HCT116 (cell line): ENCODE measurements around the gene SPOCD1. TPM values are rescaled to one million over a fixed set of nuclear protein-coding genes. Genes with fewer than 3 reads are reported as not detected.

ENCODE experiments used
- ATAC-seq: fragments of 200-7000 bp; cut with Tn5 transposase; 2 replicates; pipeline ENCODE4 v1.9.1; 2020; ENCODE audit warnings: mild to moderate bottlenecking, moderate library complexity
- BruUV-seq: library from RNA; stranded (reverse); fragments of 400-500 nt; replicated peaks from 2 replicates; lab custom pipeline; 2021; lab: Mats Ljungman, UMichigan
- CTCF ChIA-PET: fragments of 300-600 bp; sonication (Branson Sonifier 250); formaldehyde crosslinking; loops from one replicate; lab custom pipeline; 2021; ENCODE audit warnings: antibody characterized with exemption; lab: Charles Lee
- POLR2A ChIA-PET: fragments of 300-600, 350-600 bp; sonication (Branson Sonifier 250); formaldehyde crosslinking; loops from one replicate; lab custom pipeline; 2021; ENCODE audit warnings: antibody characterized with exemption; lab: Charles Lee
- RAD21 ChIA-PET, 2 experiments: fragments of 300-600 bp; sonication (Branson Sonifier 250); formaldehyde crosslinking; loops; one replicate each; lab custom pipeline; 2023; ENCODE audit warnings: low total read pairs in 2 of 2; ENCODE audit not compliant: uncharacterized antibody in 2 of 2, unreplicated experiment in 2 of 2, low non-redundant PET in 1 of 2; lab: Charles Lee
- DNase-seq: peaks from one replicate; pipeline ENCODE4 v3.0.0-alpha.2; 2010; ENCODE audit warnings: low read depth, low spot score
- H2AFZ ChIP-seq: fragments of 200-600 bp; shearing (Covaris generic), sonication (generic); 2 replicates; pipeline ENCODE4 v1.6.1; 2017; ENCODE audit warnings: low read depth, mixed run types, mixed read lengths, antibody characterized with exemption, low read length; ENCODE audit not compliant: poor library complexity, severe bottlenecking
- H3K27ac ChIP-seq: 2 replicates; pipeline ENCODE4 v1.5.1; 2012; ENCODE audit warnings: low read depth, low read length
- H3K27me3 ChIP-seq: fragments of 200-600 bp; sonication (generic); 2 replicates; pipeline ENCODE4 v1.6.1; 2016; ENCODE audit warnings: mixed run types, low read length, mixed read lengths; ENCODE audit not compliant: insufficient read depth
- H3K36me3 ChIP-seq, 2 experiments: fragments of 200-500 bp in 1 of 2; fragments of 200-600 bp in 1 of 2; sonication (Bioruptor generic) in 1 of 2; sonication (generic) in 1 of 2; 2 replicates each; pipeline versions ENCODE4 v1.5.1 to v1.6.1; 2014 to 2016; ENCODE audit warnings: low read length in 2 of 2, inconsistent platforms in 1 of 2, mixed read lengths in 1 of 2, mixed run types in 1 of 2; ENCODE audit not compliant: insufficient read depth in 2 of 2, control insufficient read depth in 1 of 2
- H3K4me1 ChIP-seq, 2 experiments: fragments of 200-600 bp in 1 of 2; sonication (generic) in 1 of 2; 2 replicates each; pipeline versions ENCODE4 v1.5.1 to v1.6.1; 2012 to 2017; ENCODE audit warnings: low read length in 2 of 2, inconsistent platforms in 1 of 2, mild to moderate bottlenecking in 1 of 2, mixed read lengths in 1 of 2, mixed run types in 1 of 2, moderate library complexity in 1 of 2; ENCODE audit not compliant: insufficient read depth in 2 of 2, control insufficient read depth in 1 of 2
- H3K4me2 ChIP-seq: fragments of 200-600 bp; sonication (generic); 2 replicates; pipeline ENCODE4 v1.6.1; 2017; ENCODE audit warnings: mixed run types, low read length, mixed read lengths
- H3K4me3 ChIP-seq, 2 experiments: fragments of 200-600 bp in 1 of 2; sonication (generic) in 1 of 2; replicated peaks in 1 of 2; 2 replicates each; pipeline ENCODE4 v1.5.1; 2011 to 2016; ENCODE audit warnings: low read length in 2 of 2, control low read depth in 1 of 2, low read depth in 1 of 2, mild to moderate bottlenecking in 1 of 2, mixed read lengths in 1 of 2, mixed run types in 1 of 2
- H3K79me2 ChIP-seq: fragments of 200-600 bp; sonication (generic); 2 replicates; pipeline ENCODE4 v1.6.1; 2017; ENCODE audit warnings: mild to moderate bottlenecking, mixed run types, low read length, moderate library complexity, mixed read lengths; ENCODE audit not compliant: insufficient read depth
- H3K9ac ChIP-seq: fragments of 200-600 bp; sonication (generic); 2 replicates; pipeline ENCODE4 v1.6.1; 2016; ENCODE audit warnings: low read length, mixed read lengths
- H3K9me2 ChIP-seq: fragments of 200-600 bp; sonication (generic), shearing (Covaris generic); 2 replicates; pipeline ENCODE4 v1.6.1; 2017; ENCODE audit warnings: mixed run types, mild to moderate bottlenecking, moderate library complexity; ENCODE audit not compliant: insufficient read depth
- H3K9me3 ChIP-seq, 2 experiments: fragments of 200-500 bp in 1 of 2; fragments of 200-600 bp in 1 of 2; sonication (Bioruptor generic) in 1 of 2; sonication (generic) in 1 of 2; 2 replicates each; pipeline ENCODE4 v1.6.1; 2014 to 2017; ENCODE audit warnings: low read length in 2 of 2, mixed read lengths in 2 of 2, inconsistent platforms in 1 of 2, low read depth in 1 of 2, mild to moderate bottlenecking in 1 of 2, mixed run types in 1 of 2, moderate library complexity in 1 of 2; ENCODE audit not compliant: control insufficient read depth in 1 of 2, insufficient read depth in 1 of 2
- H4K20me1 ChIP-seq: fragments of 200-600 bp; sonication (generic), shearing (Covaris generic); 2 replicates; pipeline ENCODE4 v1.6.1; 2017; ENCODE audit warnings: mixed run types, mild to moderate bottlenecking, moderate library complexity; ENCODE audit not compliant: insufficient read depth
- ATF3 ChIP-seq: IDR thresholded peaks from 2 replicates; pipeline ENCODE4 v1.6.1; 2012
- CBX3 ChIP-seq: IDR thresholded peaks from 2 replicates; pipeline ENCODE4 v1.6.1; 2012; ENCODE audit warnings: low read depth
- CEBPB ChIP-seq: IDR thresholded peaks from 2 replicates; pipeline ENCODE4 v1.6.1; 2012; ENCODE audit warnings: low read depth
- EGR1 ChIP-seq: IDR thresholded peaks from 2 replicates; pipeline ENCODE4 v1.6.1; 2012; ENCODE audit warnings: low read depth
- ELF1 ChIP-seq: IDR thresholded peaks from 2 replicates; pipeline ENCODE4 v1.6.1; 2012; ENCODE audit warnings: low read depth, borderline replicate concordance
- EZH2 ChIP-seq: fragments of 200-600 bp; sonication (generic); IDR thresholded peaks from 2 replicates; pipeline ENCODE4 v1.6.1; 2017; ENCODE audit warnings: antibody characterized with exemption, mixed run types
- EZH2phosphoT487 ChIP-seq: fragments of 200-600 bp; IDR thresholded peaks from 2 replicates; pipeline ENCODE4 v1.6.1; 2018; ENCODE audit warnings: antibody characterized with exemption, borderline replicate concordance
- FOSL1 ChIP-seq: IDR thresholded peaks from 2 replicates; pipeline ENCODE4 v1.6.1; 2012; ENCODE audit warnings: low read depth
- JUND ChIP-seq: IDR thresholded peaks from 2 replicates; pipeline ENCODE4 v1.6.1; 2012
- MAX ChIP-seq: IDR thresholded peaks from 2 replicates; pipeline ENCODE4 v1.6.1; 2012
- POLR2A ChIP-seq: IDR thresholded peaks from 2 replicates; pipeline ENCODE4 v1.7.0; 2011; ENCODE audit warnings: borderline replicate concordance; ENCODE audit not compliant: insufficient read depth, insufficient read length; ENCODE audit errors: extremely low read depth
- POLR2AphosphoS5 ChIP-seq: IDR thresholded peaks from 2 replicates; pipeline ENCODE4 v1.6.1; 2011; ENCODE audit warnings: mild to moderate bottlenecking, low read depth, low read length, moderate library complexity
- RAD21 ChIP-seq: IDR thresholded peaks from 2 replicates; pipeline ENCODE4 v1.6.1; 2012; ENCODE audit warnings: low read depth, mild to moderate bottlenecking
- SIN3A ChIP-seq: IDR thresholded peaks from 2 replicates; pipeline ENCODE4 v1.6.1; 2012; ENCODE audit warnings: low read depth
- SP1 ChIP-seq: IDR thresholded peaks from 2 replicates; pipeline ENCODE4 v1.6.1; 2012; ENCODE audit warnings: low read depth
- SRF ChIP-seq: IDR thresholded peaks from 2 replicates; pipeline ENCODE4 v1.6.1; 2012; ENCODE audit warnings: low read depth
- TCF7L2 ChIP-seq: IDR thresholded peaks from 2 replicates; pipeline ENCODE4 v1.7.0; 2011; ENCODE audit warnings: borderline replicate concordance, inconsistent platforms; ENCODE audit not compliant: insufficient read depth, insufficient read length; ENCODE audit errors: extremely low read depth
- YY1 ChIP-seq: IDR thresholded peaks from 2 replicates; pipeline ENCODE4 v1.6.1; 2011; ENCODE audit warnings: low read length, low read depth, moderate library complexity, mild to moderate bottlenecking; ENCODE audit not compliant: insufficient replicate concordance; ENCODE audit errors: extremely low read depth
- ZFX ChIP-seq: fragments of 450-650 bp; IDR thresholded peaks from 2 replicates; pipeline ENCODE4 v1.6.1; 2017
- ZNF274 ChIP-seq: fragments of 200-500 bp; sonication (Bioruptor generic); IDR thresholded peaks from 2 replicates; pipeline ENCODE4 v1.6.1; 2014; ENCODE audit warnings: mild to moderate bottlenecking, low read depth, low read length, inconsistent platforms
- intact Hi-C: fragments of 100-400 bp; cut with micrococcal nuclease; formaldehyde crosslinking; loops from 2 replicates; pipeline ENCODE4 v1.10.0; 2022
- total RNA-seq: library from RNA; stranded (reverse); gene quantifications from one replicate; pipeline ENCODE4 v1.2.1, GENCODE V29; 2021; ENCODE audit not compliant: unreplicated experiment

SPOCD1 gene
- total RNA-seq, 1 experiment from 2014 or later = 5.0 TPM

DNA sequence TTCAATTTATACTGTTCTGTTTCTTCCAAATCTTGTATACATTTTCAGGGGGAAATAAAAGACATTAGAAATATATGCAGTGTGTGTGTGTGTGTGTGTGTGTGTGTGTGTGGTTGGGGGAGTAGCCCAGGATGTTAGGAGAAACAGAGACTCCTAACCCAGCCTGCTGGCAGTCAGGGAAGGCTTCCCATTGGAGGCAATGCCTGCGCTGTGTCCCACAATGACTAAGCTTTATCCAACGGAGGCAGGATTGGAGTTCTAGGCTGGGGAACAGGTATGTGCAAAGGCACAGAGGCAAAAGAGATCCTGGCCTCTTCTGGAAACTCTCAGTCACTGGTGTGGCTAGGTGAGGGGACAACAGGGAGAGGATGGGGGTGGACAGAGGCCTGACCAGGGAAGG lies 35.2 kb downstream of the SPOCD1 start:
- H3K4me2 ChIP-seq = peak overlapping the region; percentile 24; the same call in 1 of the 2 replicates
- POLR2A ChIA-PET = interaction anchor here (0.6 kb wide), 1 partner anchor 8 kb away, joined by 3 read pairs; no protein-coding TSS in a partner anchor
- intact Hi-C loops = loop anchor here (10.0 kb wide), 1 partner anchor 596 kb away; no protein-coding TSS in a partner anchor
- CTCF ChIA-PET = interaction anchor here (1.0 kb wide), 1 partner anchor 9 kb away, joined by 3 read pairs; no protein-coding TSS in a partner anchor
- H3K9me3 ChIP-seq = no peaks in the 10 kb centered on the region
- no peak overlapping the region for H3K9ac ChIP-seq
- no peak overlapping the region for H3K4me3 ChIP-seq
- no peak overlapping the region for H3K27ac ChIP-seq
- H4K20me1 ChIP-seq = no peaks in the 10 kb centered on the region
- H3K27me3 ChIP-seq = no peaks in the 10 kb centered on the region
- no peaks in the 10 kb centered on the region for H3K79me2 ChIP-seq
- ATAC-seq (peak; percentile 53), DNase-seq (no peak)
- no TSS peak for BruUV-seq
- H3K9me2 ChIP-seq = no peaks in the 10 kb centered on the region
- peaks cover 0 to 15% of the 10 kb centered on the region in 2 experiments; a peak in 2 of 4 replicates for H3K4me1 ChIP-seq
- no peak for TF ChIP-seq EZH2phosphoT487
- no peak for TF ChIP-seq ATF3
- no peak for TF ChIP-seq ZFX
- TF ChIP-seq CBX3 = no peak
- TF ChIP-seq EGR1 = no peak
- no peak for TF ChIP-seq FOSL1
- no peak for TF ChIP-seq ZNF274
- no peak for TF ChIP-seq SIN3A
- TF ChIP-seq ELF1 = no peak
- TF ChIP-seq JUND = no peak
- TF ChIP-seq SP1 = no peak
- no peak for TF ChIP-seq SRF
- no peak for TF ChIP-seq TCF7L2
- no peak for TF ChIP-seq YY1
- no peak for TF ChIP-seq RAD21
- no peak for TF ChIP-seq EZH2
- TF ChIP-seq POLR2A = no peak
- no peak for TF ChIP-seq CEBPB
- TF ChIP-seq POLR2AphosphoS5 = no peak
- TF ChIP-seq MAX = no peak
- H3K36me3 ChIP-seq = no peaks in the 10 kb centered on the region
- peak overlapping the region; percentile 95 for H2AFZ ChIP-seq
- RAD21 ChIA-PET = no interaction called here
